ENCODE measurements around the gene TMEM273. TPM values are rescaled to one million over a fixed set of nuclear protein-coding genes. Genes with fewer than 3 reads are reported as not detected.

Gene TMEM273
- polyA plus RNA-seq, 1 donor = 5.6 TPM

GRCh38 chr10:49176310-49177268 is 11.6 kb downstream of the TMEM273 start:
- no peak for DNase-seq (ENCODE audit: low read depth)

GRCh38 chr10:49175587-49176309 is 12.4 kb downstream of the TMEM273 start:
- DNase-seq (ENCODE audit: low read depth) = no peak

GRCh38 chr10:49174926-49175500 is 13.2 kb downstream of the TMEM273 start:
- no peak for DNase-seq (ENCODE audit: low read depth)

GRCh38 chr10:49174261-49174925 is 13.8 kb downstream of the TMEM273 start:
- DNase-seq (ENCODE audit: low read depth) = no peak

- no peak for DNase-seq (ENCODE audit: low read depth)
These were observed 14.3 kb downstream of the TMEM273 start for GRCh38 chr10:49173853-49174252.

GRCh38 chr10:49173201-49173772 is 14.9 kb downstream of the TMEM273 start:
- DNase-seq (ENCODE audit: low read depth) = no peak

GRCh38 chr10:49172777-49173132 is 15.4 kb downstream of the TMEM273 start:
- no peak for DNase-seq (ENCODE audit: low read depth)

- DNase-seq (ENCODE audit: low read depth) = no peak
These were observed 16.0 kb downstream of the TMEM273 start for GRCh38 chr10:49172061-49172776.

GRCh38 chr10:49171326-49172060 is 16.7 kb downstream of the TMEM273 start:
- no peak for DNase-seq (ENCODE audit: low read depth)

- DNase-seq (ENCODE audit: low read depth) = no peak
These were observed 17.4 kb downstream of the TMEM273 start for GRCh38 chr10:49170632-49171325.

- no peak for DNase-seq (ENCODE audit: low read depth)
These were observed 18.4 kb downstream of the TMEM273 start for GRCh38 chr10:49169776-49170175.

GRCh38 chr10:49168831-49169500 is 19.2 kb downstream of the TMEM273 start:
- DNase-seq (ENCODE audit: low read depth) = no peak

GRCh38 chr10:49168171-49168540 is 20.0 kb downstream of the TMEM273 start:
- DNase-seq (ENCODE audit: low read depth) = no peak

GRCh38 chr10:49167425-49168170 is 20.6 kb downstream of the TMEM273 start:
- no peak for DNase-seq (ENCODE audit: low read depth)

- no peak for DNase-seq (ENCODE audit: low read depth)
These were observed 21.4 kb downstream of the TMEM273 start for GRCh38 chr10:49166484-49167400.

- DNase-seq (ENCODE audit: low read depth) = no peak
These were observed 22.2 kb downstream of the TMEM273 start for GRCh38 chr10:49165821-49166483.

GRCh38 chr10:49165259-49165658 is 22.9 kb downstream of the TMEM273 start:
- DNase-seq (ENCODE audit: low read depth) = no peak

All from forelimb muscle (tissue), 1 donor.